HEK293 (cell line): ENCODE data around the gene ASXL2.

Experiments used
- AEBP2 ChIP-seq: fragments of 450-650 bp; formaldehyde crosslinking; IDR thresholded peaks from 2 replicates; pipeline ENCODE4 v1.5.1; 2016; ENCODE audit warnings: missing biosample characterization, missing genetic modification characterization, borderline replicate concordance
- ATF2 ChIP-seq: fragments of 450-650 bp; formaldehyde crosslinking; IDR thresholded peaks from 2 replicates; pipeline ENCODE4 v1.5.1; 2016; ENCODE audit warnings: missing biosample characterization, missing genetic modification characterization, low read depth
- BCL11A ChIP-seq: fragments of 450-650 bp; formaldehyde crosslinking; IDR thresholded peaks from 2 replicates; pipeline ENCODE4 v1.5.1; 2016; ENCODE audit warnings: low read depth, missing biosample characterization, missing genetic modification characterization
- BCL6B ChIP-seq: fragments of 450-650 bp; formaldehyde crosslinking; IDR thresholded peaks from 2 replicates; pipeline ENCODE4 v1.5.1; 2017; ENCODE audit warnings: missing biosample characterization, missing genetic modification characterization
- CTCF ChIP-seq: fragments of 450-650 bp; formaldehyde crosslinking; IDR thresholded peaks from 2 replicates; pipeline ENCODE4 v1.5.1; 2016; ENCODE audit warnings: missing biosample characterization, missing genetic modification characterization
- WT1 ChIP-seq: fragments of 450-650 bp; formaldehyde crosslinking; IDR thresholded peaks from 2 replicates; pipeline ENCODE4 v1.5.1; 2016; ENCODE audit warnings: missing biosample characterization, missing genetic modification characterization
- YY1 ChIP-seq: fragments of 450-650 bp; formaldehyde crosslinking; IDR thresholded peaks from 2 replicates; pipeline ENCODE4 v1.5.1; 2018; ENCODE audit warnings: missing biosample characterization, missing genetic modification characterization
- ZBTB7A ChIP-seq: fragments of 450-650 bp; formaldehyde crosslinking; IDR thresholded peaks from 2 replicates; pipeline ENCODE4 v1.5.1; 2016; ENCODE audit warnings: low read depth, missing biosample characterization, missing genetic modification characterization
- ZNF138 ChIP-seq: fragments of 450-650 bp; formaldehyde crosslinking; IDR thresholded peaks from 2 replicates; pipeline ENCODE4 v1.5.1; 2016; ENCODE audit warnings: missing biosample characterization, missing genetic modification characterization, borderline replicate concordance
- ZNF18 ChIP-seq: fragments of 450-650 bp; formaldehyde crosslinking; IDR thresholded peaks from 2 replicates; pipeline ENCODE4 v1.5.1; 2016; ENCODE audit warnings: missing biosample characterization, missing genetic modification characterization
- ZNF23 ChIP-seq: fragments of 450-650 bp; formaldehyde crosslinking; IDR thresholded peaks from 2 replicates; pipeline ENCODE4 v1.5.1; 2016; ENCODE audit warnings: missing biosample characterization, missing genetic modification characterization, borderline replicate concordance
- ZNF548 ChIP-seq: fragments of 450-650 bp; formaldehyde crosslinking; IDR thresholded peaks from 2 replicates; pipeline ENCODE4 v1.5.1; 2016; ENCODE audit warnings: missing biosample characterization, missing genetic modification characterization

GRCh38 chr2:25742501-25742900, 135.8 kb downstream of the ASXL2 start:
- TF ChIP-seq ZNF18 (tag by site-specific recombination), result no peak
- TF ChIP-seq ZNF138 (tag by site-specific recombination), result no peak
- TF ChIP-seq CTCF (tag by site-specific recombination), result no peak
- no peak for TF ChIP-seq ZBTB7A (tag by site-specific recombination)
- TF ChIP-seq YY1 (tag by site-specific recombination), result no peak
- no peak for TF ChIP-seq BCL11A (tag by site-specific recombination)
- TF ChIP-seq BCL6B (tag by site-specific recombination), result no peak
- no peak for TF ChIP-seq AEBP2
- no peak for TF ChIP-seq ATF2 (tag by site-specific recombination)
- TF ChIP-seq ZNF23 (tag by site-specific recombination), result no peak
- TF ChIP-seq WT1 (tag by site-specific recombination), result no peak
- no peak for TF ChIP-seq ZNF548 (tag by site-specific recombination)
